T-cell (primary cell): Measurements from ENCODE around the gene SMARCA4. TPM values are rescaled to one million over a fixed set of nuclear protein-coding genes. Genes with fewer than 3 reads are reported as not detected.

Source experiments
- ATAC-seq, 4 experiments: fragments of 200-7000 bp in 3 of 4; fragments of 150-1000 bp in 1 of 4; cut with Tn5 transposase; replicated peaks in 1 of 4; 1 replicate in 3 of 4; 2 replicates in 1 of 4; pipeline ENCODE4 v1.10.0; 2021; ENCODE audit warnings: moderate library complexity in 3 of 4, mild to moderate bottlenecking in 2 of 4, moderate number of reproducible peaks in 1 of 4
- CTCF ChIA-PET, 2 donors: fragments of 300-600 bp; sonication (Branson Sonifier 250); formaldehyde crosslinking; loops; one replicate each; lab custom pipeline; 2022; ENCODE audit warnings: antibody characterized with exemption in 2 of 2; lab: Charles Lee
- POLR2A ChIA-PET, 2 donors: fragments of 300-600 bp; sonication (Branson Sonifier 250); formaldehyde crosslinking; loops; one replicate each; lab custom pipeline; 2022; ENCODE audit warnings: antibody characterized with exemption in 2 of 2; lab: Charles Lee
- DNase-seq, 35 experiments: peaks; one replicate each; pipeline versions ENCODE4 v3.0.0 to v3.0.0-alpha.2; 2013 to 2023
- H3K27ac ChIP-seq: one replicate; pipeline ENCODE4 v1.5.1; 2013; ENCODE audit warnings: low read length
- H3K27me3 ChIP-seq, 2 experiments: replicated peaks in 1 of 2; 1 replicate in 1 of 2; 2 replicates in 1 of 2; pipeline versions ENCODE4 v1.6.1 to v1.7.0; 2013; ENCODE audit warnings: low read length in 1 of 2, mixed read lengths in 1 of 2; ENCODE audit not compliant: control insufficient read depth in 2 of 2, insufficient read depth in 2 of 2; ENCODE audit errors: extremely low read depth in 1 of 2
- H3K36me3 ChIP-seq, 2 donors: 1 replicate in 1 of 2; 2 replicates in 1 of 2; pipeline versions ENCODE4 v1.6.1 to v1.7.0; 2013; ENCODE audit warnings: low read length in 1 of 2; ENCODE audit not compliant: control insufficient read depth in 2 of 2, insufficient read depth in 1 of 2; ENCODE audit errors: extremely low read depth in 1 of 2
- H3K4me1 ChIP-seq, 2 experiments: 1 replicate in 1 of 2; 2 replicates in 1 of 2; pipeline versions ENCODE4 v1.6.1 to v1.7.0; 2013; ENCODE audit warnings: low read length in 2 of 2, mixed read lengths in 1 of 2; ENCODE audit not compliant: insufficient read depth in 2 of 2, control insufficient read depth in 1 of 2; ENCODE audit errors: extremely low read depth in 1 of 2
- H3K4me3 ChIP-seq, 2 donors: 1 replicate in 1 of 2; 2 replicates in 1 of 2; pipeline versions ENCODE4 v1.5.1 to v1.7.0; 2013; ENCODE audit warnings: mild to moderate bottlenecking in 2 of 2, low read length in 1 of 2, moderate library complexity in 1 of 2; ENCODE audit not compliant: control insufficient read depth in 1 of 2; ENCODE audit errors: extremely low read depth in 1 of 2
- H3K9me3 ChIP-seq: 2 replicates; pipeline ENCODE4 v1.7.0; 2013
- H3K27ac Mint-ChIP-seq, 2 donors: one replicate each; pipeline ENCODE4 v1.8.0; 2020 to 2021; ENCODE audit warnings: mild to moderate bottlenecking in 2 of 2, mixed read lengths in 2 of 2
- H3K27me3 Mint-ChIP-seq, 2 donors: one replicate each; pipeline ENCODE4 v1.8.0; 2021 to 2022; ENCODE audit warnings: mixed read lengths in 2 of 2
- H3K36me3 Mint-ChIP-seq: one replicate; pipeline ENCODE4 v1.8.0; 2021; ENCODE audit warnings: mixed read lengths
- H3K4me1 Mint-ChIP-seq, 3 donors: one replicate each; pipeline ENCODE4 v1.8.0; 2020 to 2022; ENCODE audit warnings: mixed read lengths in 3 of 3, mild to moderate bottlenecking in 1 of 3
- H3K4me3 Mint-ChIP-seq, 3 donors: one replicate each; pipeline ENCODE4 v1.8.0; 2020 to 2022; ENCODE audit warnings: mild to moderate bottlenecking in 3 of 3, mixed read lengths in 3 of 3, moderate library complexity in 3 of 3
- H3K9me3 Mint-ChIP-seq, 3 donors: one replicate each; pipeline ENCODE4 v1.8.0; 2020 to 2022; ENCODE audit warnings: mixed read lengths in 3 of 3
- WGBS: methylation state at CpG from one replicate; pipeline ENCODE4 v1.1.5; 2013; ENCODE audit warnings: missing lambda C conversion rate; ENCODE audit not compliant: insufficient coverage; 5-methylcytosine and 5-hydroxymethylcytosine counted together
- total RNA-seq, 35 experiments: library from RNA in 6 of 35; stranded (reverse) in 6 of 35; fragments of 120-200 nt in 1 of 35; gene quantifications; one replicate each; pipeline versions ENCODE4 v1.2.1 to v1.2.4 and lab custom pipeline; 2013 to 2026

SMARCA4 gene
- total RNA-seq (100 to 1,000 TPM in 4 of 5 donors, 10 to 100 TPM in 1; 93.4 to 114 (median 109) TPM), total RNA-seq (lab: John Stamatoyannopoulos, UW) (89.4 to 228 (median 142) reads per million in 29 experiments)
- total RNA-seq (2013): 69.2 TPM

DNA sequence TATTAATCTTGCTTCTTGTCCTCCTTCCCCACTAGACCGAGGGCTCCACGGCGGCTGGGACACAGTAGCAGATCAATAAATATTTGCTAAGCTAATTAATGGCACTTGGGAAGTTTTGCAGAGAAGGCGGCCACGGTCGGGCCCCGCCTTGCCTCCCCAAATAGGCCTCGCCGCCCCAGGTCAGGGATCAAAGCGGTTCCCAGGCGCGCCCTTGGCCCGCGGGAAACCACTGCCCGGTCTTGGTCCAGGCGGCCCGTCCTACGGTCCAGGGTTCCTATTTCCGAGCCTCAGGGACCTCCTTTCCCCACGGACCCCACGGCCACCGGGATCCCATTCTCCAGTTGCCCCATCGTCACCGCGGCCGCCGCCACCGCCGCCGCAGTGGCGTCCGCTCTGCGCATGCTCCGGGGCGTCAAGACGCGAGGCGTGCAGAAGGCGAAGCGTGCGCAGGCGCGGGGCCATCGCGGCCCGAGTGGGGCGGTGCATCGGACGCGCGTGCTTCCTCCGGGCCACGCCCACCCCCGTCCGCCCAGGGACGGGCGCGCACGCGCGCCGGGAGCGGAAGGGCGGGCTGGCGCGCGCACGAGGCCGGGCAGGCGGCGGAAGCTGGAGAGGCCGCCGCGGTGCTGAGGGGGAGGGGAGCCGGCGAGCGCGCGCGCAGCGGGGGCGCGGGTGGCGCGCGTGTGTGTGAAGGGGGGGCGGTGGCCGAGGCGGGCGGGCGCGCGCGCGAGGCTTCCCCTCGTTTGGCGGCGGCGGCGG is at the start of gene SMARCA4:
TSS of gene SMARCA4 (plus strand) at position 717 of the 759 bp plus-strand sequence. CDS start 23,122 bp downstream, outside the sequence.
- DNase-seq: peak; percentile 94 to 100 (median 97)
- H3K4me3 ChIP-seq: peak within 1 kb of the TSS; percentile 92 to 94
- ChIA-PET POLR2A (interaction anchor here (0.5 to 0.6 kb wide), 2 partner anchors 15 to 63 kb away, joined by 5 to 6 read pairs; no protein-coding TSS in a partner anchor), CTCF (interaction anchor here in 1 of 2 donors (0.6 to 0.9 kb wide), 2 partner anchors 16 to 81 kb away, joined by 3 read pairs; no protein-coding TSS in a partner anchor)
- H3K9me3 Mint-ChIP-seq: no peaks in the 10 kb centered on the region
- peak within 1 kb of the TSS; percentile 88 for H3K27ac Mint-ChIP-seq
- H3K36me3 ChIP-seq: no peaks in the 10 kb centered on the region
- no peaks in the 10 kb centered on the region for H3K27me3 Mint-ChIP-seq
- no peaks in the 10 kb centered on the region for H3K9me3 ChIP-seq
- H3K4me1 Mint-ChIP-seq: peaks cover 43 to 46% (median 45%) of the 10 kb centered on the region in 3 donors
- peak within 1 kb of the TSS; percentile 87 to 90 (median 90) for H3K4me3 Mint-ChIP-seq
- no peaks in the 10 kb centered on the region for H3K27me3 ChIP-seq
- WGBS: under 1% methylated on average over 84 of the region's 100 CpGs
- peak within 1 kb of the TSS; percentile 94 for H3K27ac ChIP-seq
- H3K36me3 Mint-ChIP-seq: no peaks in the 10 kb centered on the region
- peaks cover 15 to 47% of the 10 kb centered on the region in 2 experiments for H3K4me1 ChIP-seq
- peak; percentile 78 to 92 (median 86) for ATAC-seq

DNA sequence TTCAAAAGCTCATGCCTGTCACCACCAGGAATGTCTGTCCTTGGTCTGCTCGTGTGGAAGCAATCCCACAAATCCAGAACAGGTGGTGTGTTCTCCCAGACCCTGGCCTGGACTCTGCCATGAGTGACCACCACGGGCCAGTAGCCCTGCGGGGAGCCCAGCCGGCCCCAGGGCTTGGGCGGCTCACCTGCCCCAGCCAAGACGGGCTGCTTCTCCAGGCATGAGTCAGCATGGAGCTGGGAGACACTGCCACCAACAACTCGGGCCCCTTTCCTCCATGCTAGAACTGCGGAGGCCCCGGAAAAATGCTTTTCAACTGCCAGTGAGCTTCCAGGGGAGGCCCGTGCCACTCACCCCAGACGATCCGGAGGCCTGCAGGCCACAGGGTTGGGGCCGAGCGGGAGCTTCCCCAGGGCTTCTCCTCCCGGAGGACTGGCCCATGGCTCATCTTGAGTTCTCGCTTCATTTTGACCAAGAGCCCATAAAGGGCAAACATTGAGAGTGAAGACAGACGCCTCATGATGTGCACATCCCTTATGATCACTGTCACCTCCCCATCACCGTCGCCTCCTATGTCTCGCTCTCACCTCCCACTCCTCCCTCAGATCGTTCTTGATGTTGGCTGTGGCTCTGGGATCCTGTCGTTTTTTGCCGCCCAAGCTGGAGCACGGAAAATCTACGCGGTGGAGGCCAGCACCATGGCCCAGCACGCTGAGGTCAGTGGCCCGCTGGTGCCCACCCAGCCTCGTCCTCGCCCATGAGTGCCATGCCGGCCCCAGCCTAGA is 49.1 kb upstream of the SMARCA4 start:
- H3K4me3 ChIP-seq: no peak overlapping the region

DNA sequence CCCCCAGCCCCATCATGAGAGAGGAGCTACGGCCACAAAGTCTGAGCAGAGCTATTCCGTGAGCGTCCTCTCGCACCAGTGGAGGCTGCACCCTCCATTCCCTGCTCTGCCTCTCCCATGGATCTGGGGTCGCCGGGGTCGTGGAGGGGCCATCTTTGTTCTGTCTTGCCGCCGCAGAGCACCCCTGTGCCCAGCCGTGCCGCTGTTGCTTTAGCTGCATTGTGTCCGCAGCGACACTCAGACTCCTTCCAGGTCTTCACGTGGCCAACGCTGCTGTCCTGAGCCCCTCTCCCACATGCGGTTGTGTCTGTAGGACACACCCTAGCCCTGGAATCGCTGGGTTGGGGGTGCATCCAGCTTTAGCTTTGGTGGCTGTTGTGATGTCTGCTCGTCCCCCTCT is 48.2 kb upstream of the SMARCA4 start:
- Histone ChIP-seq H3K27me3 (no peaks in the 10 kb centered on the region), H3K4me3 (no peak overlapping the region), H3K4me1 (no peaks in the 10 kb centered on the region), H3K27ac (no peak overlapping the region), H3K9me3 (no peaks in the 10 kb centered on the region), H3K36me3 (peaks cover 9 to 39% of the 10 kb centered on the region in 2 donors)
- ATAC-seq: no peak
- Mint-ChIP-seq H3K9me3 (no peaks in the 10 kb centered on the region), H3K27ac (no peak overlapping the region), H3K36me3 (peaks cover 10% of the 10 kb centered on the region), H3K27me3 (no peaks in the 10 kb centered on the region), H3K4me3 (no peak overlapping the region), H3K4me1 (no peaks in the 10 kb centered on the region)
- CTCF ChIA-PET: interaction anchor here in 1 of 2 donors (0.6 kb wide), 1 partner anchor 218 kb away, joined by 4 read pairs; no protein-coding TSS in a partner anchor
- POLR2A ChIA-PET: no interaction called here
- no peak for DNase-seq
- 94% methylated on average over 18 of the region's 18 CpGs for WGBS

More for the DNA sequence above, 49.1 kb upstream of the SMARCA4 start:
- H3K36me3 ChIP-seq: peaks cover 12 to 44% of the 10 kb centered on the region in 2 donors
- H3K27ac Mint-ChIP-seq: no peak overlapping the region
- H3K27me3 ChIP-seq: no peaks in the 10 kb centered on the region
- no peaks in the 10 kb centered on the region for H3K9me3 ChIP-seq
- H3K36me3 Mint-ChIP-seq: peaks cover 10% of the 10 kb centered on the region
- DNase-seq: no peak
- H3K4me3 Mint-ChIP-seq: no peak overlapping the region
- no peak overlapping the region for H3K27ac ChIP-seq
- H3K9me3 Mint-ChIP-seq: no peaks in the 10 kb centered on the region
- ATAC-seq: no peak
- POLR2A ChIA-PET: no interaction called here
- no peaks in the 10 kb centered on the region for H3K27me3 Mint-ChIP-seq
- CTCF ChIA-PET: interaction anchor here in 1 of 2 donors (0.6 kb wide), 1 partner anchor 263 kb away, joined by 6 read pairs; no protein-coding TSS in a partner anchor
- 92% methylated on average over 30 of the region's 31 CpGs for WGBS
- no peaks in the 10 kb centered on the region for H3K4me1 Mint-ChIP-seq
- no peaks in the 10 kb centered on the region for H3K4me1 ChIP-seq

DNA sequence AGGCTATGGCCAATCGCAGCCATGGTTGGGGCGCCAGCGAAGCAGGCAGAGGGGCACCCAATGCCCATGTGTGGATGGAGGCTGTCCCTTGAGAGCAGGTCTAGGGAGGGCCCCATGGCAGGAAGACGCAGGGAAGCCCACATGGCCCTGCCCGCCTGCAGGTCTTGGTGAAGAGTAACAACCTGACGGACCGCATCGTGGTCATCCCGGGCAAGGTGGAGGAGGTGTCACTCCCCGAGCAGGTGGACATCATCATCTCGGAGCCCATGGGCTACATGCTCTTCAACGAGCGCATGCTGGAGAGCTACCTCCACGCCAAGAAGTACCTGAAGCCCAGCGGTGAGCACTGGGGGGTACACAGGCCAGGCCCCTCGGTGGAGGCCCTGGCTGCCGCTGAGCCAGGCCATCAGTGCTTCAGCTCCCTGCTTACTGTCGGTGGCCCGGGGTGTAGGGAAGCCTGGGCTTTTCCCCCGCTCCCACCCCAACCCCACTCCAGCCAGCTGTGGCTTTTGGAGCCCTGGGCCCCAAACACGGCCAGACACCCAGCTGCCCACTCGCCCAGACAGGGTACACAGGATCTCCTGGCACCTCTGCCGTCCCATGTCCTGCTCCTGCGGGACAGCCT is 47.0 kb upstream of the SMARCA4 start:
- Histone ChIP-seq H3K27me3 (no peaks in the 10 kb centered on the region), H3K27ac (no peak overlapping the region), H3K36me3 (peaks cover 4 to 27% of the 10 kb centered on the region in 2 donors), H3K4me1 (no peaks in the 10 kb centered on the region), H3K4me3 (no peak overlapping the region), H3K9me3 (no peaks in the 10 kb centered on the region)
- Mint-ChIP-seq H3K27ac (no peak overlapping the region), H3K4me1 (no peaks in the 10 kb centered on the region), H3K27me3 (no peaks in the 10 kb centered on the region), H3K9me3 (no peaks in the 10 kb centered on the region), H3K4me3 (no peak overlapping the region), H3K36me3 (peaks cover 9% of the 10 kb centered on the region)
- CTCF ChIA-PET: interaction anchor here in 1 of 2 donors (0.7 kb wide), 1 partner anchor 1824 kb away, joined by 3 read pairs; no protein-coding TSS in a partner anchor
- 96% methylated on average over 17 of the region's 24 CpGs for WGBS
- ATAC-seq: no peak
- POLR2A ChIA-PET: no interaction called here
- DNase-seq: no peak

DNA sequence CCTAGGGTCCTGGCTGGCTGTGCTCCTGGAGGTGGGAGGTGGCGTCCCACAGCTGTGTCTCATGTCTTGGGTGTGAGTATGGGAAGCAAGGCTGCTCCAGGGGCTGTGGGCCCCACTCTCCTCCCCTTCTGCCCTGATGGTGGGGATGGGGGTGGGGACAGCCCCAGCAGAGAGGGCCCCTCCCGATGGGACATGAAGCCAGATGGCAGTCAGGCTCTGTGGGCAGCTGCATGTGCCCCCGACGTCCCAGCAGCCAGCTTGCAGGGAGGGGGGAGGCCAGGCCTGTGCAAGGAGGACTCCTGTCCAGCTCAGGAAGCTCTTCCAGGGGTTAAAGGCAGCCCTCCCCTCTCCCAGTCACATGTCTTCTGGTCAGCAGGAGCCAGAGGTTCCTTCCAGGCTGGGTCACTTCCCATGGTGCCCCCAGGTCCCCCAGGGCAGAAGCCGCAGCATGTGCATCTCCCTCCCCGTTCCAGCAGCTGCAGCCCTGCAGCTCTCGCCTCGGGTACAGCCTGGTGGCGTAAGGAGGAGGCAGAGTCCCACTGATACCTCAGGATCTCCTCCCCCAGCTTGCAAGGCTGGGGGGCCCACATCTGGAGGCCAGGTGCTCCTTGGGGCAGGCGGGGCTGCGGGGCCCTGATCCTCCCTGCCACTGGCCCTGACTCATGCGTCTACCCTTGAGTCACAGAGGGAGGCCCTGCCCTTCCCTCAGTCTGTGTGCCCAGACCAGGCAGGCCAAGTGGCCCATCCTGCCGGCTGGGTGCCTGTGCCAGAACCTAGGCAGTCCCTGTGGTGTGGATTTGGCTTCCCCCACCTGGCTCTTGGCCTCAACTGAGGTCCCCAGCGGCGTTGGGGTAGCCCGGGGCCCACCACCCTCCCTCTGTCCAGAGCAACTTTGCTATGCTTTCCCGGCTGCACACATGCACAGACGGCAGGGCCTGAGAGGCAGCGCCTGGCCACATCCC is 45.4 kb upstream of the SMARCA4 start:
- POLR2A ChIA-PET: interaction anchor here in 1 of 2 donors (0.5 kb wide), 1 partner anchor 701 kb away, joined by 5 read pairs; no protein-coding TSS in a partner anchor
- Mint-ChIP-seq H3K27ac (no peak overlapping the region), H3K36me3 (peaks cover 4% of the 10 kb centered on the region), H3K4me1 (no peaks in the 10 kb centered on the region), H3K4me3 (no peak overlapping the region), H3K27me3 (no peaks in the 10 kb centered on the region), H3K9me3 (no peaks in the 10 kb centered on the region)
- CTCF ChIA-PET: no interaction called here
- ATAC-seq (peak in 1 of 4 experiments; percentile 6), DNase-seq (no peak)
- 96% methylated on average over 13 of the region's 19 CpGs for WGBS
- Histone ChIP-seq H3K9me3 (no peaks in the 10 kb centered on the region), H3K27me3 (no peaks in the 10 kb centered on the region), H3K36me3 (peaks cover 10 to 32% of the 10 kb centered on the region in 2 donors), H3K27ac (no peak overlapping the region), H3K4me3 (no peak overlapping the region), H3K4me1 (no peaks in the 10 kb centered on the region)
